Hepatocyte (in vitro differentiated cells): ENCODE results near the gene ATXN10.

Experiments used
- CTCF ChIP-seq: fragments of 200-600 bp; sonication (generic); IDR thresholded peaks from 2 replicates; pipeline ENCODE4 v1.5.1; 2016; ENCODE audit warnings: antibody characterized with exemption, mild to moderate bottlenecking; ENCODE audit not compliant: poor library complexity
- EZH2 ChIP-seq: fragments of 200-600 bp; sonication (generic); IDR thresholded peaks from 2 replicates; pipeline ENCODE4 v1.6.1; 2016; ENCODE audit warnings: antibody characterized with exemption, mild to moderate bottlenecking, borderline replicate concordance
- EZH2phosphoT487 ChIP-seq: fragments of 200-600 bp; sonication (generic); IDR thresholded peaks from one replicate; pipeline ENCODE4 v1.6.1; 2018; ENCODE audit warnings: antibody characterized with exemption, mild to moderate bottlenecking, low read depth, moderate library complexity; ENCODE audit not compliant: unreplicated experiment, severe bottlenecking

GRCh38 chr22:45793161-45793560 lies 121.5 kb downstream of the ATXN10 start:
- no peak for TF ChIP-seq CTCF
- no peak for TF ChIP-seq EZH2phosphoT487
- TF ChIP-seq EZH2: no peak
